Ovary (tissue), 9 donors: ENCODE results near the gene NELFCD. TPM values are rescaled to one million over a fixed set of nuclear protein-coding genes. Genes with fewer than 3 reads are reported as not detected.

Source experiments
- DNase-seq, 5 donors: peaks; one replicate each; pipeline ENCODE4 v3.0.0-alpha.2; 2019 to 2020
- H3K27ac ChIP-seq, 2 donors: fragments of 200-600 bp; one replicate each; pipeline versions ENCODE4 v1.5.1 to v1.8.0; 2019 to 2022
- H3K27me3 ChIP-seq: fragments of 200-600 bp; one replicate; pipeline ENCODE4 v1.8.0; 2022
- H3K36me3 ChIP-seq: fragments of 200-600 bp; sonication (generic); one replicate; pipeline ENCODE4 v1.5.1; 2019
- H3K4me1 ChIP-seq: one replicate; pipeline ENCODE4 v1.8.1; 2013; ENCODE audit warnings: mild to moderate bottlenecking, moderate library complexity; ENCODE audit not compliant: insufficient read depth
- H3K4me3 ChIP-seq: fragments of 200-600 bp; sonication (generic); one replicate; pipeline ENCODE4 v1.5.1; 2017
- H3K9me3 ChIP-seq, 2 donors: fragments of 200-600 bp in 1 of 2; sonication (generic) in 1 of 2; one replicate each; pipeline versions ENCODE4 v1.5.1 to v1.8.1; 2013 to 2019; ENCODE audit warnings: mild to moderate bottlenecking in 1 of 2, moderate library complexity in 1 of 2
- CTCF ChIP-seq, 3 donors: fragments of 450-650 bp in 2 of 3; fragments of 200-600 bp in 1 of 3; IDR thresholded peaks; one replicate each; pipeline versions ENCODE4 v1.5.1 to v1.8.0; 2016 to 2022; ENCODE audit warnings: antibody characterized with exemption in 3 of 3, mild to moderate bottlenecking in 1 of 3
- EP300 ChIP-seq: sonication (generic); formaldehyde crosslinking; IDR thresholded peaks from one replicate; pipeline ENCODE4 v1.6.1; 2017; ENCODE audit warnings: antibody characterized with exemption
- POLR2A ChIP-seq: fragments of 450-650 bp; IDR thresholded peaks from one replicate; pipeline ENCODE4 v1.6.1; 2017; ENCODE audit warnings: antibody characterized with exemption, mild to moderate bottlenecking, moderate library complexity
- WGBS, 3 donors: extraction: QIAGEN DNeasy Blood & Tissue Kit in 1 of 3; methylation state at CpG; one replicate each; pipeline versions ENCODE4 v1.1.5 to v1.1.7; 2013 to 2017; 5-methylcytosine and 5-hydroxymethylcytosine counted together
- intact Hi-C, 4 donors: fragments of 100-400 bp; cut with DNase I; formaldehyde crosslinking; loops; one replicate each; pipeline versions ENCODE4 v1.11.0 to v1.15.1; 2022 to 2023
- polyA plus RNA-seq, 2 donors: library from polyadenylated mRNA; stranded (reverse); fragments of 200-250 nt in 1 of 2; fragments of 350-450 nt in 1 of 2; fragmentation: Illumina TruSeq in 1 of 2; extraction: RNeasy Lipid Tissue Mini Kit (QIAGEN cat#74804) in 1 of 2; gene quantifications; one replicate each; pipeline ENCODE4 v1.2.3, GENCODE V29; 2013 to 2014
- total RNA-seq, 7 donors: library from RNA; depleted of rRNA in 2 of 7; stranded (reverse); fragments of >200 nt in 2 of 7; fragmentation: NEBNext Ultra II Directional in 3 of 7; extraction: Animal tissue kit (Norgen Biotek cat#: 25700) in 3 of 7; gene quantifications; one replicate each; pipeline versions ENCODE4 v1.1.0 to v1.2.4, GENCODE V29; 2016 to 2023
- donor health status: DM: no; HTN: no; CAD: no; lungs with moderate emphysema.
- donor health status: DM: no; HTN: no; CAD: no.
- donor health status: Bipolar disorder and iron deficiency.
- donor health status: DM: yes; HTN: yes; CAD: no.
- donor health status: DM: no; HTN: no; CAD: no.
- donor health status: DM: yes; HTN: yes; CAD: no.

NELFCD gene
- total and polyA plus RNA-seq, 9 donors = 36.7 to 74.9 (median 59.4) TPM

DNA sequence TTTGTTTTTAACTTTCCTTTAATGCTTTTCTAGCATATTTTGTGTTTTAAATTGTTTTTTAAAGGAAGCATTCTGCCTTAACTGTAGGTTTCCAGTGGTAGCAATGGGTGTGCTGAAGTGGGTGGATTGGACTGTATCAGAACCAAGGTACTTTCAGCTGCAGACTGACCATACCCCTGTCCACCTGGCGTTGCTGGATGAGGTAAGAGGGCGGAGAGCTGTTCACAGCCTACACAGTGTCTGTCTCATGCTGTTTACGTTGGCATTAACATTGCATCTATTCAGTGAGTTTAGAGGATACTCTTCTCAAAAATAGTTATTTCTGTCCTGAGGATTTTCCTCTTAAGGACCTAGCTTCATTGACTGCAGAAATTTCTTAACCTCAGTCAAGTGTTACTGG lies 11.9 kb downstream of the NELFCD start:
- Histone ChIP-seq H3K4me3 (no peak overlapping the region), H3K9me3 (no peaks in the 10 kb centered on the region), H3K36me3 (no peaks in the 10 kb centered on the region), H3K27ac (no peak overlapping the region), H3K27me3 (no peaks in the 10 kb centered on the region), H3K4me1 (no peaks in the 10 kb centered on the region)
- no peak for DNase-seq
- intact Hi-C loops = no loop called here
- WGBS, 3 donors = 89 to 92% (median 90%) methylated on average over 3 of the region's 3 CpGs
- TF ChIP-seq POLR2A = no peak
- no peak for TF ChIP-seq EP300
- TF ChIP-seq CTCF (IDR thresholded peaks at IDR 0.05) = no peak

GRCh38 chr20:58993332-58994248 lies 12.5 kb downstream of the NELFCD start:
- WGBS, 3 donors = 82 to 84% (median 83%) methylated on average over 23 of the region's 23 CpGs
- TF ChIP-seq EP300 = no peak
- intact Hi-C loops = no loop called here
- Histone ChIP-seq H3K4me1 (no peaks in the 10 kb centered on the region), H3K36me3 (no peaks in the 10 kb centered on the region), H3K27ac (no peak overlapping the region), H3K27me3 (no peaks in the 10 kb centered on the region), H3K4me3 (no peak overlapping the region), H3K9me3 (no peaks in the 10 kb centered on the region)
- no peak for DNase-seq

GRCh38 chr20:58994390-58995159 lies 13.5 kb downstream of the NELFCD start:
- no peaks in the 10 kb centered on the region for H3K36me3 ChIP-seq

GRCh38 chr20:58995461-58996225 lies 14.6 kb downstream of the NELFCD start:
- H3K4me1 ChIP-seq = no peaks in the 10 kb centered on the region
- H3K36me3 ChIP-seq = no peaks in the 10 kb centered on the region

More at GRCh38 chr20:58994390-58995159, 13.5 kb downstream of the NELFCD start:
- TF ChIP-seq POLR2A (no peak), EP300 (no peak), CTCF (IDR thresholded peaks at IDR 0.05) (no peak)
- Histone ChIP-seq H3K9me3 (no peaks in the 10 kb centered on the region), H3K27ac (no peak overlapping the region), H3K4me3 (no peak overlapping the region), H3K4me1 (no peaks in the 10 kb centered on the region), H3K27me3 (no peaks in the 10 kb centered on the region)
- WGBS, 3 donors = 70 to 80% (median 79%) methylated on average over 17 of the region's 17 CpGs
- DNase-seq = no peak
- intact Hi-C loops = loop anchor here in 1 of 4 donors (5.0 kb wide), 1 partner anchor 57 kb away; no protein-coding TSS in a partner anchor

More at GRCh38 chr20:58995461-58996225, 14.6 kb downstream of the NELFCD start:
- no peaks in the 10 kb centered on the region for H3K9me3 ChIP-seq
- DNase-seq = no peak
- intact Hi-C loops = loop anchor here in 1 of 4 donors (5.0 kb wide), 1 partner anchor 58 kb away; no protein-coding TSS in a partner anchor
- no peak overlapping the region for H3K27ac ChIP-seq
- TF ChIP-seq POLR2A = no peak
- TF ChIP-seq EP300 = no peak
- TF ChIP-seq CTCF (IDR thresholded peaks at IDR 0.05) = no peak
- no peaks in the 10 kb centered on the region for H3K27me3 ChIP-seq
- 84 to 87% (median 84%) methylated on average over 18 of the region's 18 CpGs for WGBS, 3 donors
- no peak overlapping the region for H3K4me3 ChIP-seq
